KMS-11 (cell line): ENCODE results near the gene GBX1.

Experiments
- H2AFZ ChIP-seq: fragments of 200-600 bp; sonication (generic); 2 replicates; pipeline ENCODE4 v1.6.1; 2016; ENCODE audit warnings: antibody characterized with exemption, mixed run types, low read depth
- H3K27ac ChIP-seq: fragments of 200-600 bp; sonication (generic); 2 replicates; pipeline ENCODE4 v1.6.1; 2016; ENCODE audit warnings: mild to moderate bottlenecking, mixed run types
- H3K27me3 ChIP-seq: fragments of 200-600 bp; sonication (generic); 2 replicates; pipeline ENCODE4 v1.6.1; 2017; ENCODE audit warnings: mild to moderate bottlenecking, low read depth, mixed run types, moderate library complexity; ENCODE audit not compliant: insufficient read depth
- H3K36me3 ChIP-seq: fragments of 200-600 bp; sonication (generic); 2 replicates; pipeline ENCODE4 v1.6.1; 2017; ENCODE audit warnings: mild to moderate bottlenecking, mixed run types; ENCODE audit not compliant: insufficient read depth
- H3K4me1 ChIP-seq: fragments of 200-600 bp; sonication (generic); 2 replicates; pipeline ENCODE4 v1.6.1; 2016; ENCODE audit warnings: mild to moderate bottlenecking, low read depth, mixed run types; ENCODE audit not compliant: poor library complexity, severe bottlenecking
- H3K4me2 ChIP-seq: fragments of 200-600 bp; sonication (generic); 2 replicates; pipeline ENCODE4 v1.7.0; 2016; ENCODE audit warnings: mild to moderate bottlenecking, mixed run types
- H3K4me3 ChIP-seq: fragments of 200-600 bp; sonication (generic); IDR thresholded peaks from 2 replicates; pipeline ENCODE4 v1.6.1; 2017; ENCODE audit warnings: low read depth, low read length, mixed read lengths; ENCODE audit not compliant: insufficient read depth
- H3K79me2 ChIP-seq: fragments of 200-600 bp; sonication (generic); 2 replicates; pipeline ENCODE4 v1.6.1; 2016; ENCODE audit warnings: low read depth, mixed run types; ENCODE audit not compliant: insufficient read depth
- H3K9ac ChIP-seq: fragments of 200-600 bp; sonication (generic); 2 replicates; pipeline ENCODE4 v1.6.1; 2016; ENCODE audit warnings: mild to moderate bottlenecking, mixed run types
- H4K20me1 ChIP-seq: fragments of 200-600 bp; sonication (generic); 2 replicates; pipeline ENCODE4 v1.6.1; 2016; ENCODE audit warnings: mild to moderate bottlenecking, mixed run types; ENCODE audit not compliant: insufficient read depth
- TF ChIP-seq, protein P1 (sequence below): fragments of 200-600 bp; sonication (generic); conservative IDR thresholded peaks from 2 replicates; pipeline ENCODE4 v1.6.1; 2017; ENCODE audit warnings: low read depth, mild to moderate bottlenecking, antibody characterized with exemption, low read length, moderate library complexity, mixed read lengths

The GBX1 gene

DNA sequence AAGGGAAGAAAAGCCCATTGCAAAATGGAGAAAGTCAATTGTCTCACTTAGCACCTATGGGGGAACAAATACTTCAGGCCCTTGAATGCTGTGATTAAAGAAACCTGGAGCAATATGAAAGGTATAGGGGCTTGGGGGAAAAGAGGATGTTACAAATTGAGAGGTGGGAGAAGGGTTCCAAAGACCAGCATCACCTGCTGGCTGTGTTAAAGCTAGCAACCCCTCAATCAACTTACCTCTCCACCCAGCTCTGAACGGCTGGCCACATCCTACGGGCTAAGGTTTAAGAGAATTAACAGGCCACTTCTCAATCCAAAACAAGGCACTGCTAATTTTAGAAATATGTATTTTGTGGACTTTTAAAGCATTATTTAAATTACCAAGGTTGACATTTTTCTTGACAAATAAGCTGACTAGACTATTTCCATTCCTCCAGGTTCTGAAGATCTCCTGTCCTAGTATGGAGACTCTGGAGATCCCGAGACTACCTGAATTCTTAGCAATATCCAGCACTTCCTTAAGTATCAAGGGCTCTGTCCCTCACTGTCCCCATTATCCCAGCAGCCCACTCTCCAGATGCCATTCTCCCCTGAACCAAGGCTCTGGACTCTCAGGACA, 43.8 kb upstream of the GBX1 start:
- H3K36me3 ChIP-seq = peaks cover 6% of the 10 kb centered on the region; the same call in 1 of the 2 replicates
- no peak overlapping the region for H3K4me3 ChIP-seq
- TF ChIP-seq, protein P1, sequence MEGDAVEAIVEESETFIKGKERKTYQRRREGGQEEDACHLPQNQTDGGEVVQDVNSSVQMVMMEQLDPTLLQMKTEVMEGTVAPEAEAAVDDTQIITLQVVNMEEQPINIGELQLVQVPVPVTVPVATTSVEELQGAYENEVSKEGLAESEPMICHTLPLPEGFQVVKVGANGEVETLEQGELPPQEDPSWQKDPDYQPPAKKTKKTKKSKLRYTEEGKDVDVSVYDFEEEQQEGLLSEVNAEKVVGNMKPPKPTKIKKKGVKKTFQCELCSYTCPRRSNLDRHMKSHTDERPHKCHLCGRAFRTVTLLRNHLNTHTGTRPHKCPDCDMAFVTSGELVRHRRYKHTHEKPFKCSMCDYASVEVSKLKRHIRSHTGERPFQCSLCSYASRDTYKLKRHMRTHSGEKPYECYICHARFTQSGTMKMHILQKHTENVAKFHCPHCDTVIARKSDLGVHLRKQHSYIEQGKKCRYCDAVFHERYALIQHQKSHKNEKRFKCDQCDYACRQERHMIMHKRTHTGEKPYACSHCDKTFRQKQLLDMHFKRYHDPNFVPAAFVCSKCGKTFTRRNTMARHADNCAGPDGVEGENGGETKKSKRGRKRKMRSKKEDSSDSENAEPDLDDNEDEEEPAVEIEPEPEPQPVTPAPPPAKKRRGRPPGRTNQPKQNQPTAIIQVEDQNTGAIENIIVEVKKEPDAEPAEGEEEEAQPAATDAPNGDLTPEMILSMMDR = no peak
- no peak overlapping the region for H3K9ac ChIP-seq
- no peak overlapping the region for H2AFZ ChIP-seq
- H4K20me1 ChIP-seq = no peaks in the 10 kb centered on the region
- H3K79me2 ChIP-seq = no peaks in the 10 kb centered on the region
- H3K4me1 ChIP-seq = no peaks in the 10 kb centered on the region
- peaks cover 16% of the 10 kb centered on the region for H3K27me3 ChIP-seq
- H3K4me2 ChIP-seq = no peak overlapping the region
- no peak overlapping the region for H3K27ac ChIP-seq

DNA sequence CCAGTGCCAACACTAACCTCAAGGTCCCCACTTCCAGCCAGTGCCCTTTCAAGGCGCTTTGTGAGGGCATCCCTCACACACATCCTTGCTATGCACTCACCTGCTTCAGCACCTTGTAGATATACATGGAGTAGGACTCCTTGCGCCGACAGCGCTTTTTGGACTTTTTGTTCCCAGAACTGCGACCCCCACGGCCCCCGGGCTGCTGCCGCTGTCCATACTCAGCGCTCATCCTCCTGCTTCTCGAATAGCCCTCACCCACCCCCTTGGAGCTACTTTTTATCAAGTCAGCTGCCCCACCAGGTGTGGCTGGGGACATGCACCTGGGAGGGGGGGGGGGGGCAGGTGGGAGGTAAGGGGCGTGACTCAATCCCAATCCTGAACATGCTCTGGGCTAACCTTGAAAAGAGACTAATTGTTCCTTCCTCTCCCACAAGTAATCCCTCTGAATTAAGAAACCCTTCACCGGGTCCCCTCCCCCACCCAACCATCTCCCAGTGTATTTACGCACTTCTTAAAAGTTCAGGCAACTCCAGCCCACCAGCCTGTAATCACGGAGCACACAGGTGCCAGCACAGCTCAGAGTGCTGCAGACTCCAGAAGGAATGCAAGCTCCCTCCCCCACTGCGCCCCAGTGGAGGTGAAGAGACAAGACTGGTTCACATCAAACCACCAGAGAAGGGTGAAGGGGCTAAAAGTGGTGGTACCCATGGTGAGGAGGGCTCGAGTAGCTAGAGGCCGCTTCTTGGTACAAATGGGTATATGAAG, 42.8 kb upstream of the GBX1 start, which contains the start of gene H2BK1:
Gene H2BK1, minus strand, starts transcription at position 402 of the 768 bp plus-strand sequence. Its CDS starts 170 bp downstream, at position 232.
- TF ChIP-seq, protein P1 = no peak
- H2AFZ ChIP-seq = no peak within 1 kb of the TSS
- H3K27me3 ChIP-seq = peaks cover 26% of the 10 kb centered on the region
- H3K36me3 ChIP-seq = peaks cover 6% of the 10 kb centered on the region; the same call in 1 of the 2 replicates
- H4K20me1 ChIP-seq = no peaks in the 10 kb centered on the region
- no peak within 1 kb of the TSS for H3K9ac ChIP-seq
- no peak within 1 kb of the TSS for H3K4me2 ChIP-seq
- H3K4me1 ChIP-seq = no peaks in the 10 kb centered on the region
- H3K27ac ChIP-seq = no peak within 1 kb of the TSS
- no peak within 1 kb of the TSS for H3K4me3 ChIP-seq
- H3K79me2 ChIP-seq = no peaks in the 10 kb centered on the region

DNA sequence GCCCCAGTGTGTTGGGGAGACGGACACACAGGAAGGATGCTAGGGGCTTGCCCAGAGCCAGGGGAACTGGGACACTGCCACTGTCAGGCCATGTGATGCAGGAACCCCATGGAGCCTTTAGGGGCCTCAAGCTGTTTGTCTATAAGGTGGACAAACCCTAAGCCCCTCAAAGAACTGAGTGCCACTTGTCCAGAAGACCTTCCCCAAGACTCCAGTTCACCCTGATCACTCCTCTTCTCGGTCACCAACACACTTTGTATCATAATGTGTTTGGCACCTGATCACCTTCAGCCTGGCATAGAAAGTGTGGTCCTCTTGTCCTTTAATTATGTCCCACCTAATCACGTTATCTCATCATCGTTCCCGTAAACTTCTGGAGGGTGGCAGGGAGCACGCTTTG, 42.1 kb upstream of the GBX1 start:
- no peaks in the 10 kb centered on the region for H3K79me2 ChIP-seq
- no peak overlapping the region for H3K4me3 ChIP-seq
- no peak overlapping the region for H3K9ac ChIP-seq
- H3K4me1 ChIP-seq = no peaks in the 10 kb centered on the region
- TF ChIP-seq, protein P1 = no peak
- peaks cover 33% of the 10 kb centered on the region for H3K27me3 ChIP-seq
- H3K36me3 ChIP-seq = peaks cover 5% of the 10 kb centered on the region; the same call in 1 of the 2 replicates
- H4K20me1 ChIP-seq = no peaks in the 10 kb centered on the region
- H2AFZ ChIP-seq = no peak overlapping the region
- H3K4me2 ChIP-seq = no peak overlapping the region
- no peak overlapping the region for H3K27ac ChIP-seq

DNA sequence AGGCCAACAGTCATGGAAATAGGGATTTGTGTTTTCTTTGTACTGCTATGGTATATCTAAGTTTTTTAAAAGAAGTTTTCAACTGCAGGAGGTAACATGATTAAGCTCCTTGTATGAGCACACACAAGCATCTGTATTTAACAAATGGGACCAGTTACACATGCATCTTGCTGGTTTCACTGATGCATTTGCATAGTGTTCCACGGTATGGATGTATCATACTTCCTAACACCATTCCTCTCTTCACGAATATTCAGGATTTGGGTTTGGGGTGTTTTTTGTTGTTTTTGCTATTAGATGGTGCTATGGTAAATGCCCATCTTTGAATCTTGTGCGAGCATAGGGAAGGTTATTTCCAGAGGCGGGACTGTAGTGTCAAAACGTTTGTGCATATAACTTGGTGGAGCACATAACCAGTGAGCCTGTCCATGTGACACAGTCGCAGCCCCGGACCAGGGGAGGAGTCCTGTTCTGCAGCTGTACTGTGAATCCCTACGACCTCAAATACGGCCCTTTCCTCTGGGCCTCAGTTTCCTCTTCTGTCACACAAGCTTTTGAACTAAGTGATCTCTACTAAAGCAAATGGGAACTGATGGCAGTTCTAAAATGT, 40.9 kb upstream of the GBX1 start:
- H3K4me2 ChIP-seq = no peak overlapping the region
- TF ChIP-seq, protein P1 = no peak
- no peak overlapping the region for H3K27ac ChIP-seq
- H2AFZ ChIP-seq = no peak overlapping the region
- no peaks in the 10 kb centered on the region for H3K4me1 ChIP-seq
- no peaks in the 10 kb centered on the region for H3K79me2 ChIP-seq
- no peaks in the 10 kb centered on the region for H4K20me1 ChIP-seq
- no peaks in the 10 kb centered on the region for H3K36me3 ChIP-seq
- peaks cover 45% of the 10 kb centered on the region for H3K27me3 ChIP-seq
- H3K4me3 ChIP-seq = no peak overlapping the region
- H3K9ac ChIP-seq = no peak overlapping the region
